H1 (cell line): ENCODE data around the gene CDC45. TPM values are rescaled to one million over a fixed set of nuclear protein-coding genes. Genes with fewer than 3 reads are reported as not detected.

Experiments
- CTCF ChIA-PET: fragments of 300-600 bp; sonication (Branson Sonifier 250); formaldehyde crosslinking; loops from one replicate; lab custom pipeline; 2021; ENCODE audit not compliant: partially characterized antibody; lab: Charles Lee
- POLR2A ChIA-PET: fragments of 300-600 bp; sonication (Branson Sonifier 250); formaldehyde crosslinking; loops from one replicate; lab custom pipeline; 2021; ENCODE audit warnings: inconsistent platforms; ENCODE audit not compliant: partially characterized antibody; lab: Charles Lee
- DNase-seq, 2 experiments: peaks; one replicate each; pipeline versions ENCODE4 v3.0.0 to v3.0.0-alpha.2; 2010 to 2022; ENCODE audit warnings: low spot score in 2 of 2, low read depth in 1 of 2, mixed read lengths in 1 of 2
- FAIRE-seq: peaks from 2 replicates; lab custom pipeline; 2011; peaks lifted over from hg19 to GRCh38; lab: Jason Lieb, UNC
- H2AFZ ChIP-seq: 2 replicates; pipeline ENCODE4 v1.8.1; 2012; ENCODE audit warnings: low read length, inconsistent platforms
- H2AK5ac ChIP-seq: 2 replicates; pipeline ENCODE4 v1.6.1; 2013; ENCODE audit warnings: low read depth, low read length
- H2BK120ac ChIP-seq: replicated peaks from 2 replicates; pipeline ENCODE3; 2013; ENCODE audit warnings: low read depth, low read length, inconsistent platforms
- H2BK12ac ChIP-seq: 2 replicates; pipeline ENCODE4 v1.6.1; 2013; ENCODE audit warnings: low read depth, low read length
- H2BK15ac ChIP-seq: 2 replicates; pipeline ENCODE4 v1.6.1; 2013; ENCODE audit warnings: low read length
- H2BK20ac ChIP-seq: 2 replicates; pipeline ENCODE4 v1.6.1; 2013; ENCODE audit warnings: low read length
- H2BK5ac ChIP-seq: 2 replicates; pipeline ENCODE4 v1.6.1; 2013; ENCODE audit warnings: low read depth, low read length
- H3K14ac ChIP-seq: 2 replicates; pipeline ENCODE4 v1.6.1; 2013; ENCODE audit warnings: inconsistent platforms; ENCODE audit not compliant: insufficient read length
- H3K18ac ChIP-seq: 2 replicates; pipeline ENCODE4 v1.6.1; 2013; ENCODE audit warnings: low read length; ENCODE audit errors: extremely low read depth
- H3K23ac ChIP-seq: 2 replicates; pipeline ENCODE4 v1.6.1; 2013; ENCODE audit warnings: inconsistent platforms; ENCODE audit not compliant: insufficient read length
- H3K23me2 ChIP-seq: 2 replicates; pipeline ENCODE4 v1.6.1; 2013; ENCODE audit warnings: low read depth, low read length
- H3K27ac ChIP-seq: 2 replicates; pipeline ENCODE4 v1.6.1; 2011; ENCODE audit warnings: low read depth, low read length, inconsistent platforms
- H3K27me3 ChIP-seq, 4 experiments: replicated peaks in 1 of 4; 1 replicate in 1 of 4; 2 replicates in 3 of 4; pipeline versions ENCODE4 v1.6.1 to v1.8.1; 2011 to 2013; ENCODE audit warnings: low read length in 3 of 4, mild to moderate bottlenecking in 3 of 4, inconsistent platforms in 2 of 4, mixed read lengths in 2 of 4, moderate library complexity in 1 of 4; ENCODE audit not compliant: control insufficient read depth in 3 of 4, insufficient read depth in 3 of 4; ENCODE audit errors: extremely low read depth in 1 of 4
- H3K36me3 ChIP-seq, 4 experiments: 2 replicates each; pipeline versions ENCODE4 v1.6.1 to v1.8.1; 2011 to 2013; ENCODE audit warnings: mild to moderate bottlenecking in 4 of 4, low read length in 3 of 4, moderate library complexity in 2 of 4, control low read depth in 1 of 4, inconsistent platforms in 1 of 4; ENCODE audit not compliant: insufficient read depth in 4 of 4, control insufficient read depth in 2 of 4
- H3K4ac ChIP-seq: replicated peaks from 2 replicates; pipeline ENCODE3; 2013; ENCODE audit warnings: low read length, low read depth, mixed read lengths, inconsistent platforms; ENCODE audit not compliant: insufficient read length
- H3K4me1 ChIP-seq, 4 experiments: replicated peaks in 1 of 4; 1 replicate in 1 of 4; 2 replicates in 3 of 4; pipeline versions ENCODE4 v1.6.1 to v1.8.1; 2011 to 2013; ENCODE audit warnings: low read length in 3 of 4, inconsistent platforms in 2 of 4, mixed read lengths in 1 of 4; ENCODE audit not compliant: insufficient read depth in 4 of 4, control insufficient read depth in 3 of 4
- H3K4me2 ChIP-seq, 2 experiments: 2 replicates each; pipeline versions ENCODE4 v1.6.1 to v1.8.1; 2011 to 2013; ENCODE audit warnings: low read depth in 2 of 2, low read length in 2 of 2, control low read depth in 1 of 2, inconsistent platforms in 1 of 2, mild to moderate bottlenecking in 1 of 2; ENCODE audit not compliant: insufficient read depth in 1 of 2
- H3K4me3 ChIP-seq, 4 experiments: fragments of 200-600, 300-600 bp in 1 of 4; sonication (generic), shearing (Covaris generic), sonication (Bioruptor Twin) in 1 of 4; 2 replicates each; pipeline versions ENCODE4 v1.5.1 to v1.8.1; 2011 to 2016; ENCODE audit warnings: low read length in 4 of 4, low read depth in 3 of 4, control low read depth in 2 of 4, inconsistent platforms in 2 of 4, mild to moderate bottlenecking in 2 of 4, mixed read lengths in 1 of 4, moderate library complexity in 1 of 4; ENCODE audit not compliant: insufficient read depth in 2 of 4; ENCODE audit errors: extremely low read depth in 1 of 4
- H3K56ac ChIP-seq: replicated peaks from 2 replicates; pipeline ENCODE3; 2013; ENCODE audit warnings: low read depth, mild to moderate bottlenecking, mixed read lengths, low read length, inconsistent platforms; ENCODE audit not compliant: insufficient read length
- H3K79me1 ChIP-seq: 2 replicates; pipeline ENCODE4 v1.6.1; 2013; ENCODE audit warnings: low read depth, low read length, control low read depth
- H3K79me2 ChIP-seq, 2 experiments: 2 replicates each; pipeline versions ENCODE4 v1.6.1 to v1.8.1; 2012 to 2013; ENCODE audit warnings: low read length in 2 of 2, mild to moderate bottlenecking in 2 of 2, inconsistent platforms in 1 of 2; ENCODE audit not compliant: insufficient read depth in 2 of 2, control insufficient read depth in 1 of 2
- H3K9ac ChIP-seq, 4 experiments: replicated peaks in 1 of 4; 1 replicate in 1 of 4; 2 replicates in 3 of 4; pipeline versions ENCODE4 v1.6.1 to v1.8.1; 2011 to 2013; ENCODE audit warnings: low read depth in 3 of 4, low read length in 3 of 4, control low read depth in 2 of 4, mild to moderate bottlenecking in 2 of 4, moderate library complexity in 2 of 4, inconsistent platforms in 1 of 4; ENCODE audit errors: extremely low read depth in 1 of 4
- H3K9me3 ChIP-seq, 2 experiments: 2 replicates each; pipeline versions ENCODE4 v1.6.1 to v1.8.1; 2012 to 2013; ENCODE audit warnings: mild to moderate bottlenecking in 2 of 2, moderate library complexity in 2 of 2, control low read depth in 1 of 2, inconsistent platforms in 1 of 2, low read depth in 1 of 2, low read length in 1 of 2, mixed read lengths in 1 of 2; ENCODE audit not compliant: insufficient read depth in 2 of 2
- H4K20me1 ChIP-seq, 2 experiments: replicated peaks in 1 of 2; 2 replicates each; pipeline versions ENCODE3 to v1.8.1; 2011 to 2013; ENCODE audit warnings: inconsistent platforms in 2 of 2, low read length in 2 of 2, mild to moderate bottlenecking in 1 of 2; ENCODE audit not compliant: insufficient read depth in 2 of 2, control insufficient read depth in 1 of 2
- H4K5ac ChIP-seq: 2 replicates; pipeline ENCODE4 v1.6.1; 2013; ENCODE audit warnings: low read length, low read depth, mixed read lengths, inconsistent platforms; ENCODE audit not compliant: insufficient read length
- H4K8ac ChIP-seq: 2 replicates; pipeline ENCODE4 v1.8.0; 2013; ENCODE audit warnings: mild to moderate bottlenecking, moderate library complexity, low read length, inconsistent platforms; ENCODE audit not compliant: insufficient read depth; ENCODE audit errors: extremely low read depth
- H4K91ac ChIP-seq: replicated peaks from 2 replicates; pipeline ENCODE3; 2013; ENCODE audit warnings: low read length, mixed read lengths, inconsistent platforms; ENCODE audit not compliant: insufficient read length
- BACH1 ChIP-seq: IDR thresholded peaks from 2 replicates; pipeline ENCODE4 v1.6.1; 2012; ENCODE audit warnings: low read length, improper control_type of control experiment
- CBX5 ChIP-seq: fragments of 300-800, 300-1000 bp; sonication (generic); IDR thresholded peaks from 2 replicates; pipeline ENCODE4 v1.7.1; 2016; ENCODE audit warnings: antibody characterized with exemption, low read length, low read depth
- CHD1 ChIP-seq: IDR thresholded peaks from 2 replicates; pipeline ENCODE4 v1.6.1; 2012; ENCODE audit warnings: low read depth, low read length, improper control_type of control experiment
- EGR1 ChIP-seq: IDR thresholded peaks from 2 replicates; pipeline ENCODE4 v1.6.1; 2011; ENCODE audit warnings: low read depth, low read length, borderline replicate concordance
- EP300 ChIP-seq, 2 experiments: IDR thresholded peaks; 1 replicate in 1 of 2; 2 replicates in 1 of 2; pipeline ENCODE4 v1.6.1; 2011 to 2012; ENCODE audit warnings: low read depth in 2 of 2, low read length in 2 of 2, mild to moderate bottlenecking in 2 of 2, borderline replicate concordance in 1 of 2, inconsistent platforms in 1 of 2, moderate library complexity in 1 of 2
- JUND ChIP-seq: IDR thresholded peaks from 2 replicates; pipeline ENCODE4 v1.6.1; 2011; ENCODE audit warnings: mild to moderate bottlenecking, improper control_type of control experiment, low read length
- NRF1 ChIP-seq: IDR thresholded peaks from 2 replicates; pipeline ENCODE4 v1.6.1; 2011; ENCODE audit warnings: mild to moderate bottlenecking, low read depth, low read length, improper control_type of control experiment
- SIN3A ChIP-seq, 2 experiments: IDR thresholded peaks in 1 of 2; conservative IDR thresholded peaks in 1 of 2; 2 replicates each; pipeline ENCODE4 v1.6.1; 2011 to 2012; ENCODE audit warnings: low read length in 2 of 2, improper control_type of control experiment in 1 of 2, low read depth in 1 of 2, mild to moderate bottlenecking in 1 of 2
- SIRT6 ChIP-seq: IDR thresholded peaks from one replicate; pipeline ENCODE4 v1.7.1; 2012; ENCODE audit warnings: low read length, inconsistent platforms
- SUZ12 ChIP-seq: fragments of 200-600 bp; sonication (generic); IDR thresholded peaks from 2 replicates; pipeline ENCODE4 v1.6.1; 2012; ENCODE audit warnings: mild to moderate bottlenecking, inconsistent platforms, low read length, moderate library complexity, mixed read lengths
- TAF1 ChIP-seq: IDR thresholded peaks from 2 replicates; pipeline ENCODE4 v1.6.1; 2011; ENCODE audit warnings: mild to moderate bottlenecking, low read depth, low read length
- TBP ChIP-seq: IDR thresholded peaks from 2 replicates; pipeline ENCODE4 v1.6.1; 2011; ENCODE audit warnings: low read depth, low read length, improper control_type of control experiment
- TEAD4 ChIP-seq: IDR thresholded peaks from 2 replicates; pipeline ENCODE4 v1.6.1; 2012; ENCODE audit warnings: low read depth, low read length, inconsistent platforms, mixed read lengths
- ZNF274 ChIP-seq: IDR thresholded peaks from 2 replicates; pipeline ENCODE4 v1.7.0; 2012; ENCODE audit warnings: low read length, borderline replicate concordance; ENCODE audit errors: extremely low read depth
- WGBS, 2 experiments: shearing (Covaris generic) in 1 of 2; methylation state at CpG; one replicate each; pipeline versions ENCODE4 v1.1.6 to v1.1.7; 2013 to 2015; ENCODE audit warnings: low lambda C conversion rate in 2 of 2, mixed read lengths in 2 of 2, inconsistent platforms in 1 of 2, low coverage in 1 of 2, missing lambda C conversion rate in 1 of 2; ENCODE audit not compliant: insufficient replicate concordance in 2 of 2, insufficient coverage in 1 of 2, insufficient read length in 1 of 2; ENCODE audit errors: extremely low coverage in 1 of 2, missing lambda C conversion rate in 1 of 2; 5-methylcytosine and 5-hydroxymethylcytosine counted together
- polyA plus RNA-seq, 7 experiments: library from polyadenylated mRNA; depleted of rRNA in 3 of 7; stranded (reverse) in 5 of 7; unstranded in 2 of 7; fragments of >200 nt in 5 of 7; fragments of 200-250 nt in 2 of 7; gene quantifications; 1 replicate in 5 of 7; 2 replicates in 1 of 7; 4 replicates in 1 of 7; pipeline versions ENCODE4 v1.2.1 to v1.2.3, GENCODE V29; 2011 to 2013; ENCODE audit warnings: missing spikeins in 2 of 7, mixed read lengths in 2 of 7
- total RNA-seq: library from RNA; stranded (reverse); fragmentation: NEBNext Ultra II Directional; extraction: Animal tissue kit (Norgen Biotek cat#: 25700); gene quantifications from 2 replicates; pipeline ENCODE4 v1.2.1, GENCODE V29; 2021

The CDC45 gene
- total and polyA plus RNA-seq, 2 of the 8 experiments (the other 6 are each of a cell fraction or from before 2014, with no cell fraction given): 31.9 to 37.7 TPM

GRCh38 chr22:19455033-19455432 lies 24.7 kb upstream of the CDC45 start:
- H3K4me1 ChIP-seq: no peaks in the 10 kb centered on the region
- H2BK5ac ChIP-seq: no peak overlapping the region
- H3K4me3 ChIP-seq: no peak overlapping the region
- no peak overlapping the region for H3K14ac ChIP-seq
- DNase-seq (no peak), FAIRE-seq (no peak)
- no peaks in the 10 kb centered on the region for H3K27me3 ChIP-seq
- no peak overlapping the region for H2AFZ ChIP-seq
- H3K4me2 ChIP-seq: no peak overlapping the region
- H3K79me1 ChIP-seq: no peaks in the 10 kb centered on the region; the same call in 1 of the 2 replicates
- H4K20me1 ChIP-seq: peaks cover 0 to 10% of the 10 kb centered on the region in 2 experiments
- no peaks in the 10 kb centered on the region for H3K9me3 ChIP-seq
- no peak overlapping the region for H3K9ac ChIP-seq
- no peak overlapping the region for H2BK15ac ChIP-seq
- H3K56ac ChIP-seq: no peak overlapping the region
- CTCF ChIA-PET: interaction anchor here (0.7 to 4.7 kb wide), 5 partner anchors 11 to 177 kb away, joined by 3 to 19 read pairs (median 4); no protein-coding TSS in a partner anchor
- H2BK120ac ChIP-seq: no peak overlapping the region
- no peak overlapping the region for H3K4ac ChIP-seq
- TF ChIP-seq TBP: no peak
- TF ChIP-seq SIRT6: no peak
- no peak for TF ChIP-seq JUND
- no peak for TF ChIP-seq EP300 (IDR thresholded peaks at IDR 0.05; ENCODE audit: borderline replicate concordance in 1 of 2, low read depth in 2 of 2, low read length in 2 of 2)
- no peak for TF ChIP-seq SIN3A (conservative IDR thresholded peaks at IDR 0.05 in 1 of 2, IDR thresholded peaks at IDR 0.05 in 1 of 2; ENCODE audit: low read depth in 1 of 2, low read length in 2 of 2)
- TF ChIP-seq EGR1: no peak
- TF ChIP-seq TEAD4: no peak
- no peak for TF ChIP-seq ZNF274
- no peak for TF ChIP-seq NRF1
- TF ChIP-seq SUZ12: no peak
- TF ChIP-seq TAF1: no peak
- TF ChIP-seq CBX5: no peak
- no peak for TF ChIP-seq BACH1
- no peak for TF ChIP-seq CHD1
- H3K79me2 ChIP-seq: no peaks in the 10 kb centered on the region
- H3K18ac ChIP-seq: no peak overlapping the region
- peaks cover 9 to 69% (median 43%) of the 10 kb centered on the region in 4 experiments for H3K36me3 ChIP-seq
- H4K8ac ChIP-seq: no peak overlapping the region
- no peaks in the 10 kb centered on the region for H3K23me2 ChIP-seq
- no peak overlapping the region for H2BK12ac ChIP-seq
- H3K27ac ChIP-seq: no peak overlapping the region
- no peak overlapping the region for H4K5ac ChIP-seq
- POLR2A ChIA-PET: interaction anchor here (3.4 kb wide), 1 partner anchor 11 kb away, joined by 12 read pairs; no protein-coding TSS in a partner anchor
- H3K23ac ChIP-seq: no peak overlapping the region
- no peak overlapping the region for H4K91ac ChIP-seq
- no peak overlapping the region for H2BK20ac ChIP-seq
- WGBS, 2 experiments: 88% methylated on average over 2 of the region's 2 CpGs; no CpG with 5 or more reads in 1 of the 2 experiments
- no peak overlapping the region for H2AK5ac ChIP-seq
